Right ventricle myocardium inferior (tissue), 1 donor: ENCODE measurements around the gene CTXND1. TPM values are rescaled to one million over a fixed set of nuclear protein-coding genes. Genes with fewer than 3 reads are reported as not detected.
"Not testable (repeated sequence)": the region's sequence is repeated elsewhere in the genome, so short reads cannot be mapped to it uniquely, and the experiment has no call there.

Experiments used
- ATAC-seq: fragments of 200-7000 bp; cut with Tn5 transposase; one replicate; pipeline ENCODE4 v1.9.1; 2020; ENCODE audit warnings: mild to moderate bottlenecking, moderate library complexity
- DNase-seq: peaks from one replicate; pipeline ENCODE4 v3.0.0; 2021; ENCODE audit errors: missing footprints
- intact Hi-C: fragments of 100-400 bp; cut with DNase I; formaldehyde crosslinking; loops from one replicate; pipeline ENCODE4 v1.11.0; 2022
- long read RNA-seq: library from polyadenylated mRNA; unstranded; transcript quantifications from one replicate; pipeline ENCODE4 v2.0.0, GENCODE V29; 2021
- total RNA-seq: library from RNA; stranded (reverse); fragmentation: NEBNext Ultra II Directional; extraction: Animal tissue kit (Norgen Biotek cat#: 25700); gene quantifications from one replicate; pipeline ENCODE4 v1.2.1, GENCODE V29; 2021
- donor health status: DM: no; HTN: yes; CAD: no; lungs with severe emphysema.

The CTXND1 gene
- 1.7 TPM for total RNA-seq
- long read RNA-seq, full-length matches to known transcripts: 1 of 1 reads
- long read RNA-seq, partial matches to known transcripts: 0 of 1 reads
- long read RNA-seq, other reads (novel, unspliced or antisense): 0 of 1 reads

DNA sequence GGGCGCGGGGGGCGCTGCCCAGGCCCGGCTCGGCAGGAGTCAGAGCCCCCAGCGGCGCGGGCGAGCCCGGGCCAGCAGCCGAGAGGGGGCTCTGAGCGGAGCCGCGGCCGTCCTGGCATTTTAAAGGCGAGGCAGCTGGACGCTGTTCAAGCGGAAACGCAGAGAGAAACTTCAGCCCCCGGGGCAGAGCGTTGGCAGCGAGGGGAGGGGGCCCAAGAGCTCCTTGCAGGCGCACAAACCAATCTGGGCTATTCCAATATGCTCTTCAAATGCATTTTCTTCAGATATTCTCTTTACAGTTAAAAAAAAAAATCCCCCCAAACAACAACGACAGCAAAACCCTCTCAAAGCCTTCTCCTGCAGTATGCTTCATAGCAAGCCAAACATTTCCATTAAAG, at the start of gene CTXND1:
Gene CTXND1, minus strand, starts transcription at position 93 of the 398 bp plus-strand sequence. CDS start 50,264 bp downstream, outside the sequence.
- DNase-seq (no peak), ATAC-seq (no peak)
- intact Hi-C loops: no loop called here

DNA sequence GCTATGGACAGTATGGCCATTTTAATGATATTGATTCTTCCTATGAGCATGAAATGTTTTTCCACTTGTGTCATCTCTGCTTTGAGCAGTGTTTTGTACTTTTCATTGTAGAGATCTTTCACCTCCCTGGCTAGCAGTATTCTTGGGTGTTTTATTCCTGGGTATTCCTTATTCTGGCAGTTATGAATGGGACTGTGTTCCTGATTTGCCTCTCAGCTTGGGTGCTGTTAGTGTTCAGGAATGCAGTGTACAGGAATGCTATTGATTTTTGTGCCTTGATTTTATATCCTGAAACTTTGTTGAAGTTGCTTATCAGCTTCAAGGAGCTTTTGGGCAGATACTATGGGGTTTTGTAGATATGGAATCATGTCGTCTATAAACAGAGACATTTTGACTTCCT, 49.5 kb upstream of the CTXND1 start:
- DNase-seq (no peak), ATAC-seq (no peak)
- intact Hi-C loops: no loop called here

GRCh38 chr15:80295777-80296176, 43.8 kb upstream of the CTXND1 start:
- intact Hi-C loops, DNase-seq, ATAC-seq: not testable (repeated sequence)

GRCh38 chr15:80292079-80292478, 40.1 kb upstream of the CTXND1 start:
- intact Hi-C loops: no loop called here
- DNase-seq (no peak), ATAC-seq (no peak)

GRCh38 chr15:80290891-80291290, 38.9 kb upstream of the CTXND1 start:
- ATAC-seq, DNase-seq, intact Hi-C loops: not testable (repeated sequence)

- DNase-seq: no peak
- no peak for ATAC-seq
- intact Hi-C loops: loop anchor here (5.0 kb wide), 1 partner anchor 43 kb away; no protein-coding TSS in a partner anchor
Measured at GRCh38 chr15:80289528-80290495, 37.8 kb upstream of the CTXND1 start.

DNA sequence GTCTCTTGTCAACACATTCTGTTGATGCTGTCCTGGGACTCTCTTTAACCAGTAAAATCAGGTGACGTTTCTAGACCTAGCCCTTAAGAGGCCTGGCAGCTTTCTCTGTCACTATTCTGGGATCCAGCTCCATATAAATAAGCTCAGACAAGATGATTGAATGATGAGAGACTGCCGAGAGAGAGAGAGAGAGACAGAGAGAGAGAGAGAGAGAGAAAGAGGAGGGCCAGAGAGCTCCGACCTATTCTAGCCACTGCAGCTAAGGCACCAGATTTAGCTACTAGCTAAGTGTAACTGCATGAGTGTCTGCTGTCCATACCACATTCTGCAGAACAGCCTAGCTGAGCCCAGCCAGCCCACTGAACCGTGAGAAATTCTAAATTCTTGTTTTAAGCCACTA, 36.1 kb upstream of the CTXND1 start:
- intact Hi-C loops: loop anchor here (5.0 kb wide), 1 partner anchor 41 kb away; no protein-coding TSS in a partner anchor
- DNase-seq (no peak), ATAC-seq (peak; percentile 96)

DNA sequence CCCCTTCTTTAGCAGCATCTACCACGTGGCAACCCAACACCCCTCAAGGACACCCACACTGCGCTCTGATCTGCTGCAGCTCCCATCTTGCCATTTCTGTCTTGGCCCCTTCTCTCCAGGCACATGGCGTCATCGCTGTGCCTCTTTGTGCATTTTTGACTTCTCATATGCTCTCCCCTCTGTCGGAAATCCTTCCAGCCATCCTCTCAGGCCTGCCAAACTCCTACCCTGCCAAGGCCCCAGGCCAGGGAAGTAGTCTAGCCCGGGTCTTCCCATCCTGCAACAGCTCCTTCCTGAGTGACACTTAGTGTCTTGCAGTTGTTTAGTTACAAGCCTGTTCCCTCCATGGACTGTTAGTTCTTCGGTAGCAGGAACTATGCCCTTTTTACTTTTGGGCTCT, 34.0 kb upstream of the CTXND1 start:
- DNase-seq (no peak), ATAC-seq (no peak)
- intact Hi-C loops: loop anchor here (5.0 kb wide), 1 partner anchor 39 kb away; no protein-coding TSS in a partner anchor

GRCh38 chr15:80285379-80285778, 33.4 kb upstream of the CTXND1 start:
- intact Hi-C loops: loop anchor here (5.0 kb wide), 1 partner anchor 38 kb away; no protein-coding TSS in a partner anchor
- DNase-seq: no peak
- no peak for ATAC-seq

GRCh38 chr15:80283531-80283930, 31.5 kb upstream of the CTXND1 start:
- DNase-seq: no peak
- no peak for ATAC-seq
- intact Hi-C loops: no loop called here

- DNase-seq (no peak), ATAC-seq (no peak)
- intact Hi-C loops: no loop called here
Measured at GRCh38 chr15:80277147-80277546, 25.1 kb upstream of the CTXND1 start.

DNA sequence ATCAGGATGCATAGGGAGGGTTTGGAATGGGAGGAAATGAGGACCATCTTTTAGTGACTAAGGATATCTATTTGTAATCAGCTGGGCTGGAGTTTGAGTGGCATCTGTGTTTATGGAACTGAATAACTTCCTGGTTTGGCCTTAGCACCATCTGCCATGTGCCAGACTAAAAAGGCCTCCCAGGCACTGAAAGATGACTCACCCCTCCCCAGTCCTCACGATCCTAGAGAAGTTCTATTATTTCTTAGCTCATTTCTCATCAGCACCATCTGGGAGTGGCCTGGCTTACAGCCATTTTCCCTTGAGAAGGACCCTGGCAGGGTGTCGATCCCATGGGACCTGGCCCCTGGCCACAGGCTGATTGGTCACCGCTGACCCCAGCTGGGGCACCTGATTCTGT, 23.9 kb upstream of the CTXND1 start:
- intact Hi-C loops: no loop called here
- ATAC-seq: no peak
- no peak for DNase-seq

DNA sequence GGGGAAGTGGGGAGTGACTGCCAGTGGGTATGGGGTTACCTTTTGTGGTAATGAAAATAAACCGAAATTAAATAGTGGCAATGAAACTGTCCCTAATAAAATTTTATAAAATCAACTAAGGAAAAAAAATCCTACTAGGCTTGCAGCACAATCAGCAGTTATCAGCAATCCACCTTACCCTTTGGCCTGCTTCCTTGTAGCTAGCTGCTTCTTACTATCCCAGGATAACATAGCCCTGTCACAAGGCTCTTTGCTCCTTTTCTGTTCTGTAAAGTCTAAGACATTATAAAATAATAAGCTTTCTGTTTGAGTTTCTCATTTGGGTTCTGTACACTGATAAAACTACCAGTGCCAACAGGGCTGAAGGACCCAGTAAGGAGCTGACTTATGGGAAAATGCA, 23.0 kb upstream of the CTXND1 start:
- no peak for ATAC-seq
- intact Hi-C loops: no loop called here
- no peak for DNase-seq

GRCh38 chr15:80274554-80274953, 22.5 kb upstream of the CTXND1 start:
- no peak for DNase-seq
- intact Hi-C loops: no loop called here
- no peak for ATAC-seq

DNA sequence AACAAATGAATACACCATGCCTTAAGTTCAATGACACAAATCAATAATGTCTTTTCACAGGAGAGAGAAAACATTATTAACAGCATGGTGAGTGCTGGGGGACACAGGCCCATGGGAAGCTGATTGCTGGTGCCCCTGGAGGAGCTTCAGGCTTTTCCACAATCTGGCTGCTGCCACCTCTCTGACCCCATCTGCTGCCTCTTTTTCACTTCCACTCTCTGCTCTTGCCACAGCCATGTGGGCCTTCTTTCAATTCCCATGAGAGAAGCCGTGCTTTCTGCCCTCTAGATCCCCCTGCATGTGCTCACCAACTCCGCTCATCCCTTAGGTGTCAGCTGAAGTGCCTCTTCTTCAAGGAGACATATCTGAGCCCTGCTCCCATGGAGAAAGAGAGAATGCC, 21.0 kb upstream of the CTXND1 start:
- intact Hi-C loops: no loop called here
- DNase-seq (no peak), ATAC-seq (no peak)

DNA sequence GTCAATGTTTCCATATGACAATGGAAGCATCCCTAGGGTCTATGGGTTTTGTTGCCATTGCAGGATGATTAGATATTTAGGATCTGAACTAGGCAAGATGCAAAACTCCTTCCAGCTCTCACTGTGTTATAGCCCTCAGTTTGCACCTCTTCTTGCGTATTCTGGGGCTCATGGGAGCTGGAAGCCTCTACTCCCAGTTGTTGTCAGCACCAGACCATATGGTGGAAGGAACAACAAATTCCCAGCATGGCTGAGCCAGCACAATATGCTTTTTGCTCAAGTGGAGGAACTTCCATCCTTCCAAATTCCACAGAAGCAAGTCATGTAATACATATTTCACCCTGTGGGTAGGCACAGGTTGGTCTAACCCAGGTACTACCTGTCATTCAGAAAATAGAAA, 18.5 kb upstream of the CTXND1 start:
- ATAC-seq: no peak
- DNase-seq: no peak
- intact Hi-C loops: no loop called here

DNA sequence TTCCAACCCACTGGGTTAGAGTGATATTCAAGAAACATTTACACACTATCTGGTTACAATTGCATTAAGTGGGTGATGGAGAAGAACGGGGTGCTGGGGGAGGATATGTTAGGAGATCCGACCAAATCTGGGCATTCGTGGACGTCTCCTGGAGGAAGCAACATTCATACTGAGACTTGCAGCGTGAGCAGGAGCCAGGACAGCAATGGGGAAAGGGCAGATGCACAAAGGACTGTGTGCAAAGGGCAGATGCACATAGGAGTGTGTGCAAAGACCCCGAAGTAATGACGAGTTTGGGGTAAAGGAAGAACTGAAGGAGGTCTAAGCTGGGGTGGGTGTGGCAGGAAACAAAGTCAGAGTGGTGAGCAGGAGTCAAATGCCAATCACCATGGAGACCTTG, 16.1 kb upstream of the CTXND1 start:
- intact Hi-C loops: no loop called here
- ATAC-seq (no peak), DNase-seq (no peak)

DNA sequence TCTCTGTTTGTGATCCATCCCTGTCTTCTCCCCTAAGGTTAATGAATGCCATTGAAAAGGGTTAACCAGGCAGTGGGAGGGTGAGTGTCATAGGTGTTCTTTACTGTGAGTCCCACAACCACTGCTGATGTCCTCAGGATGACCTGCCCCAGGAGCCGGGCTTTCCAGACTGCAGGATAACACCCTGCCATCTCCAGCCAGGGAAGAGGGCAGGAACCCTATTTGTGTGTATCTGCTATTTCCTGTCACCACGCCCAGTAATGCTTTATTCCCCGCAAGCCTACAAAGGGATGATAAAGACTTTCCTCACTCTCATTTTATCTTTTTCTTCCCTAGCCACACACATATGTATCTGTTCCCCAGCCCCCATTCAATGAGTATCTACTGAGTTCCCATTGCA, 15.6 kb upstream of the CTXND1 start:
- DNase-seq (no peak), ATAC-seq (no peak)
- intact Hi-C loops: no loop called here

GRCh38 chr15:80266745-80267144, 14.7 kb upstream of the CTXND1 start:
- intact Hi-C loops: no loop called here

GRCh38 chr15:80266113-80266512, 14.1 kb upstream of the CTXND1 start:
- DNase-seq (no peak), ATAC-seq (no peak)
- intact Hi-C loops: no loop called here

More at GRCh38 chr15:80266745-80267144, 14.7 kb upstream of the CTXND1 start:
- DNase-seq (no peak), ATAC-seq (no peak)
